HCT116 (cell line): ENCODE data around the gene HRC. TPM values are rescaled to one million over a fixed set of nuclear protein-coding genes. Genes with fewer than 3 reads are reported as not detected.
"Not testable (repeated sequence)": the region's sequence is repeated elsewhere in the genome, so short reads cannot be mapped to it uniquely, and the experiment has no call there.

Source experiments
- ATAC-seq: fragments of 200-7000 bp; cut with Tn5 transposase; 2 replicates; pipeline ENCODE4 v1.9.1; 2020; ENCODE audit warnings: mild to moderate bottlenecking, moderate library complexity
- BruUV-seq: library from RNA; stranded (reverse); fragments of 400-500 nt; replicated peaks from 2 replicates; lab custom pipeline; 2021; lab: Mats Ljungman, UMichigan
- CTCF ChIA-PET: fragments of 300-600 bp; sonication (Branson Sonifier 250); formaldehyde crosslinking; loops from one replicate; lab custom pipeline; 2021; ENCODE audit warnings: antibody characterized with exemption; lab: Charles Lee
- POLR2A ChIA-PET: fragments of 300-600, 350-600 bp; sonication (Branson Sonifier 250); formaldehyde crosslinking; loops from one replicate; lab custom pipeline; 2021; ENCODE audit warnings: antibody characterized with exemption; lab: Charles Lee
- RAD21 ChIA-PET, 2 experiments: fragments of 300-600 bp; sonication (Branson Sonifier 250); formaldehyde crosslinking; loops; one replicate each; lab custom pipeline; 2023; ENCODE audit warnings: low total read pairs in 2 of 2; ENCODE audit not compliant: uncharacterized antibody in 2 of 2, unreplicated experiment in 2 of 2, low non-redundant PET in 1 of 2; lab: Charles Lee
- DNase-seq: peaks from one replicate; pipeline ENCODE4 v3.0.0-alpha.2; 2010; ENCODE audit warnings: low read depth, low spot score
- H2AFZ ChIP-seq: fragments of 200-600 bp; shearing (Covaris generic), sonication (generic); 2 replicates; pipeline ENCODE4 v1.6.1; 2017; ENCODE audit warnings: low read depth, mixed run types, mixed read lengths, antibody characterized with exemption, low read length; ENCODE audit not compliant: poor library complexity, severe bottlenecking
- H3K27ac ChIP-seq: 2 replicates; pipeline ENCODE4 v1.5.1; 2012; ENCODE audit warnings: low read depth, low read length
- H3K27me3 ChIP-seq: fragments of 200-600 bp; sonication (generic); 2 replicates; pipeline ENCODE4 v1.6.1; 2016; ENCODE audit warnings: mixed run types, low read length, mixed read lengths; ENCODE audit not compliant: insufficient read depth
- H3K36me3 ChIP-seq, 2 experiments: fragments of 200-500 bp in 1 of 2; fragments of 200-600 bp in 1 of 2; sonication (Bioruptor generic) in 1 of 2; sonication (generic) in 1 of 2; 2 replicates each; pipeline versions ENCODE4 v1.5.1 to v1.6.1; 2014 to 2016; ENCODE audit warnings: low read length in 2 of 2, inconsistent platforms in 1 of 2, mixed read lengths in 1 of 2, mixed run types in 1 of 2; ENCODE audit not compliant: insufficient read depth in 2 of 2, control insufficient read depth in 1 of 2
- H3K4me1 ChIP-seq, 2 experiments: fragments of 200-600 bp in 1 of 2; sonication (generic) in 1 of 2; 2 replicates each; pipeline versions ENCODE4 v1.5.1 to v1.6.1; 2012 to 2017; ENCODE audit warnings: low read length in 2 of 2, inconsistent platforms in 1 of 2, mild to moderate bottlenecking in 1 of 2, mixed read lengths in 1 of 2, mixed run types in 1 of 2, moderate library complexity in 1 of 2; ENCODE audit not compliant: insufficient read depth in 2 of 2, control insufficient read depth in 1 of 2
- H3K4me2 ChIP-seq: fragments of 200-600 bp; sonication (generic); 2 replicates; pipeline ENCODE4 v1.6.1; 2017; ENCODE audit warnings: mixed run types, low read length, mixed read lengths
- H3K4me3 ChIP-seq, 2 experiments: fragments of 200-600 bp in 1 of 2; sonication (generic) in 1 of 2; replicated peaks in 1 of 2; 2 replicates each; pipeline ENCODE4 v1.5.1; 2011 to 2016; ENCODE audit warnings: low read length in 2 of 2, control low read depth in 1 of 2, low read depth in 1 of 2, mild to moderate bottlenecking in 1 of 2, mixed read lengths in 1 of 2, mixed run types in 1 of 2
- H3K79me2 ChIP-seq: fragments of 200-600 bp; sonication (generic); 2 replicates; pipeline ENCODE4 v1.6.1; 2017; ENCODE audit warnings: mild to moderate bottlenecking, mixed run types, low read length, moderate library complexity, mixed read lengths; ENCODE audit not compliant: insufficient read depth
- H3K9ac ChIP-seq: fragments of 200-600 bp; sonication (generic); 2 replicates; pipeline ENCODE4 v1.6.1; 2016; ENCODE audit warnings: low read length, mixed read lengths
- H3K9me2 ChIP-seq: fragments of 200-600 bp; sonication (generic), shearing (Covaris generic); 2 replicates; pipeline ENCODE4 v1.6.1; 2017; ENCODE audit warnings: mixed run types, mild to moderate bottlenecking, moderate library complexity; ENCODE audit not compliant: insufficient read depth
- H3K9me3 ChIP-seq, 2 experiments: fragments of 200-500 bp in 1 of 2; fragments of 200-600 bp in 1 of 2; sonication (Bioruptor generic) in 1 of 2; sonication (generic) in 1 of 2; 2 replicates each; pipeline ENCODE4 v1.6.1; 2014 to 2017; ENCODE audit warnings: low read length in 2 of 2, mixed read lengths in 2 of 2, inconsistent platforms in 1 of 2, low read depth in 1 of 2, mild to moderate bottlenecking in 1 of 2, mixed run types in 1 of 2, moderate library complexity in 1 of 2; ENCODE audit not compliant: control insufficient read depth in 1 of 2, insufficient read depth in 1 of 2
- H4K20me1 ChIP-seq: fragments of 200-600 bp; sonication (generic), shearing (Covaris generic); 2 replicates; pipeline ENCODE4 v1.6.1; 2017; ENCODE audit warnings: mixed run types, mild to moderate bottlenecking, moderate library complexity; ENCODE audit not compliant: insufficient read depth
- EGR1 ChIP-seq: IDR thresholded peaks from 2 replicates; pipeline ENCODE4 v1.6.1; 2012; ENCODE audit warnings: low read depth
- ELF1 ChIP-seq: IDR thresholded peaks from 2 replicates; pipeline ENCODE4 v1.6.1; 2012; ENCODE audit warnings: low read depth, borderline replicate concordance
- EZH2 ChIP-seq: fragments of 200-600 bp; sonication (generic); IDR thresholded peaks from 2 replicates; pipeline ENCODE4 v1.6.1; 2017; ENCODE audit warnings: antibody characterized with exemption, mixed run types
- EZH2phosphoT487 ChIP-seq: fragments of 200-600 bp; IDR thresholded peaks from 2 replicates; pipeline ENCODE4 v1.6.1; 2018; ENCODE audit warnings: antibody characterized with exemption, borderline replicate concordance
- POLR2AphosphoS5 ChIP-seq: IDR thresholded peaks from 2 replicates; pipeline ENCODE4 v1.6.1; 2011; ENCODE audit warnings: mild to moderate bottlenecking, low read depth, low read length, moderate library complexity
- SP1 ChIP-seq: IDR thresholded peaks from 2 replicates; pipeline ENCODE4 v1.6.1; 2012; ENCODE audit warnings: low read depth
- SRF ChIP-seq: IDR thresholded peaks from 2 replicates; pipeline ENCODE4 v1.6.1; 2012; ENCODE audit warnings: low read depth
- YY1 ChIP-seq: IDR thresholded peaks from 2 replicates; pipeline ENCODE4 v1.6.1; 2011; ENCODE audit warnings: low read length, low read depth, moderate library complexity, mild to moderate bottlenecking; ENCODE audit not compliant: insufficient replicate concordance; ENCODE audit errors: extremely low read depth
- ZFX ChIP-seq: fragments of 450-650 bp; IDR thresholded peaks from 2 replicates; pipeline ENCODE4 v1.6.1; 2017
- intact Hi-C: fragments of 100-400 bp; cut with micrococcal nuclease; formaldehyde crosslinking; loops from 2 replicates; pipeline ENCODE4 v1.10.0; 2022
- total RNA-seq: library from RNA; stranded (reverse); gene quantifications from one replicate; pipeline ENCODE4 v1.2.1, GENCODE V29; 2021; ENCODE audit not compliant: unreplicated experiment
- TF ChIP-seq, protein P1 (sequence below), 3 experiments: fragments of 200-600 bp in 1 of 3; sonication (generic) in 1 of 3; IDR thresholded peaks in 2 of 3; conservative IDR thresholded peaks in 1 of 3; 2 replicates each; pipeline ENCODE4 v1.5.1; 2012 to 2017; ENCODE audit warnings: low read depth in 2 of 3, low read length in 2 of 3, antibody characterized with exemption in 1 of 3, borderline replicate concordance in 1 of 3, control low read depth in 1 of 3, mild to moderate bottlenecking in 1 of 3, mixed read lengths in 1 of 3, mixed run types in 1 of 3, moderate library complexity in 1 of 3; ENCODE audit not compliant: insufficient read depth in 1 of 3
- TF ChIP-seq, protein P2 (sequence below): IDR thresholded peaks from 2 replicates; pipeline ENCODE4 v1.6.1; 2012
- TF ChIP-seq, protein P3 (sequence below): IDR thresholded peaks from 2 replicates; pipeline ENCODE4 v1.6.1; 2011; ENCODE audit warnings: mild to moderate bottlenecking, low read length, moderate library complexity; ENCODE audit not compliant: insufficient replicate concordance; ENCODE audit errors: extremely low read depth

HRC gene
- total RNA-seq, 1 experiment from 2014 or later, result not detected

DNA sequence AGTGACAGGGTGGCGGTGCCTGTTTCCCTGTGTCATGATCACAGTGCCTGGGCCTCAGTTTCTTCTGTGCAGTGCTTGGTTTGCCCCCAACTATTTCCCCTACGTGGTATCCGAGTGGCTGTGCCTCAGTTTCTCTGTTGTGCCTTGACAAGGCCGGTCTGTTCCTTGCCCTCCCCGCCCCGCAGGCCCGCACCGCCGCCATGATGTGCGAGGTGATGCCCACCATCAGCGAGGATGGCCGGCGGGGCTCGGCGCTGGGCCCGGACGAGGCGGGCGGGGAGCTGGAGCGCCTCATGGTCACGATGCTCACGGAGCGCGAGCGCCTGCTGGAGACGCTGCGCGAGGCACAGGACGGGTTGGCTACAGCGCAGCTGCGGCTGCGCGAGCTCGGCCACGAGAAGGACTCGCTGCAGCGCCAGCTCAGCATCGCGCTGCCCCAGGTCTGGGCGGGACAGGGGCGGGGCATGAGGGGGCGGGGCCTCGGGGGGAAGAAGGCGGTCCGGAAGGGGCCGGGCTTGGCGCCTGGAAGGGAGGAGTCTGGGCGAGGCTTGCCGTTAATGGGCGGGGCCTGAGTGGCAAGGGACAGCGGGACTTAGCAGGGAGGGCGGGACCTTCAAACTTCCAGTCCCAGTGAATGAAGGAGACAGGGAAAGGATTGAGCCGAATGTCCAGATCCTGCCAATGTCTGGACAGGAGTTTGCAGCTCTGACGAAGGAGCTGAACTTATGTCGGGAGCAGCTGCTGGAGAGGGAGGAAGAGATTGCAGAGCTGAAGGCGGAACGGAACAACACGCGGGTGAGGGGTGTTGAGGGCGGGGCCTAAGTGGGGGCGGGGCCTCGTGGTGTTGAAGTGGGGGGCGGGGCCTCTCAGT is 27.3 kb downstream of the HRC start:
- ATAC-seq (peak; percentile 94), DNase-seq (peak; percentile 95)
- CTCF ChIA-PET, result interaction anchor here (0.6 to 2.2 kb wide), 12 partner anchors 8 to 573 kb away, joined by 3 to 17 read pairs (median 4); partner anchors contain the start of genes GYS1, LIN7B and RUVBL2
- H3K9me2 ChIP-seq, result no peaks in the 10 kb centered on the region
- peak overlapping the region; percentile 60 for H3K27ac ChIP-seq
- peak overlapping the region; percentile 40 to 60 for H3K4me3 ChIP-seq
- POLR2A ChIA-PET, result interaction anchor here (0.6 to 2.3 kb wide), 13 partner anchors 8 to 1403 kb away, joined by 3 to 9 read pairs (median 4); partner anchors contain the start of genes GYS1, LIN7B, PPFIA3 and RUVBL2
- BruUV-seq, result no TSS peak
- peak overlapping the region; percentile 88 for H3K4me2 ChIP-seq
- peaks cover 12 to 21% of the 10 kb centered on the region in 2 experiments for H3K4me1 ChIP-seq
- intact Hi-C loops, result no loop called here
- peaks cover 0 to 5% of the 10 kb centered on the region in 2 experiments; a peak in 1 of 4 replicates for H3K36me3 ChIP-seq
- peak overlapping the region; percentile 57 for H3K9ac ChIP-seq
- no peaks in the 10 kb centered on the region for H4K20me1 ChIP-seq
- RAD21 ChIA-PET, result interaction anchor here (0.6 to 0.7 kb wide), 3 partner anchors 25 to 202 kb away, joined by 3 to 5 read pairs (median 3); no protein-coding TSS in a partner anchor
- no peaks in the 10 kb centered on the region for H3K79me2 ChIP-seq
- H2AFZ ChIP-seq, result peak overlapping the region; percentile 88
- H3K9me3 ChIP-seq, result no peaks in the 10 kb centered on the region
- TF ChIP-seq, protein P1, sequence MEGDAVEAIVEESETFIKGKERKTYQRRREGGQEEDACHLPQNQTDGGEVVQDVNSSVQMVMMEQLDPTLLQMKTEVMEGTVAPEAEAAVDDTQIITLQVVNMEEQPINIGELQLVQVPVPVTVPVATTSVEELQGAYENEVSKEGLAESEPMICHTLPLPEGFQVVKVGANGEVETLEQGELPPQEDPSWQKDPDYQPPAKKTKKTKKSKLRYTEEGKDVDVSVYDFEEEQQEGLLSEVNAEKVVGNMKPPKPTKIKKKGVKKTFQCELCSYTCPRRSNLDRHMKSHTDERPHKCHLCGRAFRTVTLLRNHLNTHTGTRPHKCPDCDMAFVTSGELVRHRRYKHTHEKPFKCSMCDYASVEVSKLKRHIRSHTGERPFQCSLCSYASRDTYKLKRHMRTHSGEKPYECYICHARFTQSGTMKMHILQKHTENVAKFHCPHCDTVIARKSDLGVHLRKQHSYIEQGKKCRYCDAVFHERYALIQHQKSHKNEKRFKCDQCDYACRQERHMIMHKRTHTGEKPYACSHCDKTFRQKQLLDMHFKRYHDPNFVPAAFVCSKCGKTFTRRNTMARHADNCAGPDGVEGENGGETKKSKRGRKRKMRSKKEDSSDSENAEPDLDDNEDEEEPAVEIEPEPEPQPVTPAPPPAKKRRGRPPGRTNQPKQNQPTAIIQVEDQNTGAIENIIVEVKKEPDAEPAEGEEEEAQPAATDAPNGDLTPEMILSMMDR (IDR thresholded peaks at IDR 0.05 in 2 of 3, conservative IDR thresholded peaks at IDR 0.05 in 1 of 3; ENCODE audit: borderline replicate concordance in 1 of 3, insufficient read depth in 1 of 3, low read depth in 2 of 3, low read length in 2 of 3), result 0 out of 6 replicates have a peak, but pooled peaks of 1 of the 3 experiments have one; percentile 10
- TF ChIP-seq EZH2phosphoT487 (no peak), EZH2 (no peak), YY1 (peak; percentile 2), EGR1 (no peak), ZFX (peak; percentile 30; the same call in 1 of the 2 replicates), ELF1 (no peak), SRF (no peak), SP1 (peak; percentile 53; the same call in 1 of the 2 replicates), POLR2AphosphoS5 (peak; percentile 62)
- TF ChIP-seq, protein P2, sequence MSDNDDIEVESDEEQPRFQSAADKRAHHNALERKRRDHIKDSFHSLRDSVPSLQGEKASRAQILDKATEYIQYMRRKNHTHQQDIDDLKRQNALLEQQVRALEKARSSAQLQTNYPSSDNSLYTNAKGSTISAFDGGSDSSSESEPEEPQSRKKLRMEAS, result peak; percentile 99
- TF ChIP-seq, protein P3, sequence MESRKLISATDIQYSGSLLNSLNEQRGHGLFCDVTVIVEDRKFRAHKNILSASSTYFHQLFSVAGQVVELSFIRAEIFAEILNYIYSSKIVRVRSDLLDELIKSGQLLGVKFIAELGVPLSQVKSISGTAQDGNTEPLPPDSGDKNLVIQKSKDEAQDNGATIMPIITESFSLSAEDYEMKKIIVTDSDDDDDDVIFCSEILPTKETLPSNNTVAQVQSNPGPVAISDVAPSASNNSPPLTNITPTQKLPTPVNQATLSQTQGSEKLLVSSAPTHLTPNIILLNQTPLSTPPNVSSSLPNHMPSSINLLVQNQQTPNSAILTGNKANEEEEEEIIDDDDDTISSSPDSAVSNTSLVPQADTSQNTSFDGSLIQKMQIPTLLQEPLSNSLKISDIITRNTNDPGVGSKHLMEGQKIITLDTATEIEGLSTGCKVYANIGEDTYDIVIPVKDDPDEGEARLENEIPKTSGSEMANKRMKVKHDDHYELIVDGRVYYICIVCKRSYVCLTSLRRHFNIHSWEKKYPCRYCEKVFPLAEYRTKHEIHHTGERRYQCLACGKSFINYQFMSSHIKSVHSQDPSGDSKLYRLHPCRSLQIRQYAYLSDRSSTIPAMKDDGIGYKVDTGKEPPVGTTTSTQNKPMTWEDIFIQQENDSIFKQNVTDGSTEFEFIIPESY, result peak; percentile 47
- H3K27me3 ChIP-seq, result no peaks in the 10 kb centered on the region

DNA sequence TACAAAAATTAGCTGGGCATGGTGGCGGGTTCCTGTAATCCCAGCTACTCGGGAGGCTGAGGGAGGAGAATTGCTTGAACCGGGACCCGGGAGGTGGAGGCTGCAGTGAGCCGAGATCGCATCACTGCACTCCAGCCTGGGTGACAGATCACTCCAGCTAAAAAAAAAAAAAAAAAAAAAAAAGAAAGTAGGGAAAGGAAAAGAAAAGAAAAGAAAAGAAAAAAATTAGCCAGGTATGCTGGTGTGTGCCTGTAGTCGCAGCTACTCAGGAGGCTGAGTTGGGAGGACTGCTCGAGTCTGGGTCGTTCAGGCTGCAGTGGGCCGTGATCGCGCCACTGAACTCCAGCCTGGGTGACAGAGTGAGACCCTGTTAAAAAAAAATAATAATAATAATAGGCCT is 28.0 kb downstream of the HRC start:
- intact Hi-C loops, H3K9ac ChIP-seq, H3K79me2 ChIP-seq, ATAC-seq, BruUV-seq, H3K27me3 ChIP-seq, H3K9me3 ChIP-seq, H3K9me2 ChIP-seq, H3K27ac ChIP-seq, H3K4me3 ChIP-seq, H3K36me3 ChIP-seq, DNase-seq, H2AFZ ChIP-seq, H4K20me1 ChIP-seq: not testable (repeated sequence)
- ChIA-PET RAD21 (interaction anchor here in 1 of 2 experiments (0.6 to 0.7 kb wide), 2 partner anchors 52 to 201 kb away, joined by 3 read pairs; no protein-coding TSS in a partner anchor), CTCF (interaction anchor here (0.6 to 2.2 kb wide), 11 partner anchors 13 to 573 kb away, joined by 3 to 17 read pairs (median 5); partner anchors contain the start of genes GYS1, LIN7B and RUVBL2), POLR2A (interaction anchor here (0.6 to 2.3 kb wide), 12 partner anchors 7 to 482 kb away, joined by 3 to 9 read pairs (median 4); partner anchors contain the start of genes GYS1, LIN7B, PPFIA3 and RUVBL2)
- H3K4me1 ChIP-seq, result peaks cover 12 to 21% of the 10 kb centered on the region in 2 experiments
- H3K4me2 ChIP-seq, result peak overlapping the region; percentile 58; the same call in 1 of the 2 replicates
